SK-N-SH treated with all-trans-retinoic acid at 6 μM for 48 hours (cell line): Measurements from ENCODE around the gene LTBP1.

ENCODE experiments used
- ARNTL ChIP-seq: fragments of 450-650 bp; formaldehyde crosslinking; IDR thresholded peaks from 2 replicates; pipeline ENCODE4 v1.5.0; 2020; ENCODE audit warnings: low read depth, mild to moderate bottlenecking, moderate library complexity, borderline replicate concordance
- BACH2 ChIP-seq: fragments of 250-450 bp; sonication (Bioruptor Pico); IDR thresholded peaks from 2 replicates; pipeline ENCODE4 v1.9.0; 2021; ENCODE audit warnings: mild to moderate bottlenecking, borderline replicate concordance
- CSDC2 ChIP-seq: fragments of 250-450 bp; sonication (Bioruptor Pico); IDR thresholded peaks from 2 replicates; pipeline ENCODE4 v1.5.0; 2020; ENCODE audit warnings: mild to moderate bottlenecking, moderate library complexity
- CSRNP3 ChIP-seq: fragments of 250-450 bp; sonication (Bioruptor Pico); IDR thresholded peaks from 2 replicates; pipeline ENCODE4 v1.5.1; 2021; ENCODE audit warnings: mild to moderate bottlenecking, moderate library complexity
- GLIS3 ChIP-seq: fragments of 250-450 bp; sonication (Bioruptor Pico); IDR thresholded peaks from 2 replicates; pipeline ENCODE4 v1.5.0; 2020; ENCODE audit warnings: mild to moderate bottlenecking, moderate library complexity
- ISL1 ChIP-seq: fragments of 250-450 bp; sonication (Bioruptor Pico); IDR thresholded peaks from 2 replicates; pipeline ENCODE4 v2.1.2; 2022; ENCODE audit warnings: mild to moderate bottlenecking, moderate library complexity
- PATZ1 ChIP-seq: fragments of 250-450 bp; sonication (Bioruptor Pico); IDR thresholded peaks from 2 replicates; pipeline ENCODE4 v1.8.0; 2020; ENCODE audit warnings: mild to moderate bottlenecking, moderate library complexity, borderline replicate concordance
- POU6F1 ChIP-seq: fragments of 250-450 bp; sonication (Bioruptor Pico); IDR thresholded peaks from 2 replicates; pipeline ENCODE4 v1.8.0; 2021; ENCODE audit warnings: low read depth, mild to moderate bottlenecking, moderate library complexity, borderline replicate concordance
- RARB ChIP-seq: fragments of 250-450 bp; sonication (Bioruptor Pico); IDR thresholded peaks from 2 replicates; pipeline ENCODE4 v1.8.0; 2021; ENCODE audit warnings: mild to moderate bottlenecking, moderate library complexity
- TOX ChIP-seq: fragments of 250-450 bp; sonication (Bioruptor Pico); IDR thresholded peaks from 2 replicates; pipeline ENCODE4 v1.8.0; 2021; ENCODE audit warnings: mild to moderate bottlenecking, moderate library complexity, borderline replicate concordance
- ZC3H10 ChIP-seq: fragments of 250-450 bp; sonication (Bioruptor Pico); IDR thresholded peaks from 2 replicates; pipeline ENCODE4 v1.5.1; 2021; ENCODE audit warnings: mild to moderate bottlenecking, moderate library complexity
- ZFP3 ChIP-seq: fragments of 250-450 bp; sonication (Bioruptor Pico); IDR thresholded peaks from 2 replicates; pipeline ENCODE4 v1.5.0; 2020; ENCODE audit warnings: mild to moderate bottlenecking, moderate library complexity
- ZNF70 ChIP-seq: fragments of 450-650 bp; formaldehyde crosslinking; IDR thresholded peaks from 2 replicates; pipeline ENCODE4 v1.5.0; 2020; ENCODE audit warnings: mild to moderate bottlenecking, moderate library complexity
- ZNF8 ChIP-seq: fragments of 450-650 bp; formaldehyde crosslinking; IDR thresholded peaks from 2 replicates; pipeline ENCODE4 v1.5.0; 2020; ENCODE audit warnings: mild to moderate bottlenecking, moderate library complexity

- TF ChIP-seq ZC3H10 (CRISPR knock-in tag) (no peak), BACH2 (no peak), ARNTL (CRISPR knock-in tag) (no peak), PATZ1 (CRISPR knock-in tag) (no peak), CSDC2 (CRISPR knock-in tag) (no peak), ZFP3 (CRISPR knock-in tag) (no peak), RARB (no peak), ZNF70 (CRISPR knock-in tag) (no peak), TOX (CRISPR knock-in tag) (no peak), ZNF8 (CRISPR knock-in tag) (no peak), CSRNP3 (CRISPR knock-in tag) (no peak), GLIS3 (CRISPR knock-in tag) (no peak), POU6F1 (CRISPR knock-in tag) (no peak), ISL1 (CRISPR knock-in tag) (no peak)
Observed at GRCh38 chr2:33131749-33132148, 185.0 kb downstream of the LTBP1 start.
